ENCODE data around the gene SLC24A4. TPM values are rescaled to one million over a fixed set of nuclear protein-coding genes. Genes with fewer than 3 reads are reported as not detected.

Gene SLC24A4
- total RNA-seq, 1 donor from 2014 or later = 0.26 TPM

GRCh38 chr14:92487513-92488133, 164.7 kb downstream of the SLC24A4 start:
- no peak overlapping the region for H3K4me3 Mint-ChIP-seq
- no peaks in the 10 kb centered on the region for H3K36me3 Mint-ChIP-seq (ENCODE audit: low read depth)
- H3K27ac Mint-ChIP-seq (ENCODE audit: unreplicated experiment) = no peak overlapping the region
- peaks cover 23% of the 10 kb centered on the region for H3K4me1 Mint-ChIP-seq
- H3K9me3 Mint-ChIP-seq = no peaks in the 10 kb centered on the region
- no peak for DNase-seq (ENCODE audit: low read depth, low spot score)
- H3K27me3 Mint-ChIP-seq (ENCODE audit: low read depth) = no peaks in the 10 kb centered on the region
- TF ChIP-seq, protein P1, sequence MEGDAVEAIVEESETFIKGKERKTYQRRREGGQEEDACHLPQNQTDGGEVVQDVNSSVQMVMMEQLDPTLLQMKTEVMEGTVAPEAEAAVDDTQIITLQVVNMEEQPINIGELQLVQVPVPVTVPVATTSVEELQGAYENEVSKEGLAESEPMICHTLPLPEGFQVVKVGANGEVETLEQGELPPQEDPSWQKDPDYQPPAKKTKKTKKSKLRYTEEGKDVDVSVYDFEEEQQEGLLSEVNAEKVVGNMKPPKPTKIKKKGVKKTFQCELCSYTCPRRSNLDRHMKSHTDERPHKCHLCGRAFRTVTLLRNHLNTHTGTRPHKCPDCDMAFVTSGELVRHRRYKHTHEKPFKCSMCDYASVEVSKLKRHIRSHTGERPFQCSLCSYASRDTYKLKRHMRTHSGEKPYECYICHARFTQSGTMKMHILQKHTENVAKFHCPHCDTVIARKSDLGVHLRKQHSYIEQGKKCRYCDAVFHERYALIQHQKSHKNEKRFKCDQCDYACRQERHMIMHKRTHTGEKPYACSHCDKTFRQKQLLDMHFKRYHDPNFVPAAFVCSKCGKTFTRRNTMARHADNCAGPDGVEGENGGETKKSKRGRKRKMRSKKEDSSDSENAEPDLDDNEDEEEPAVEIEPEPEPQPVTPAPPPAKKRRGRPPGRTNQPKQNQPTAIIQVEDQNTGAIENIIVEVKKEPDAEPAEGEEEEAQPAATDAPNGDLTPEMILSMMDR (conservative IDR thresholded peaks at IDR 0.05) = no peak

DNA sequence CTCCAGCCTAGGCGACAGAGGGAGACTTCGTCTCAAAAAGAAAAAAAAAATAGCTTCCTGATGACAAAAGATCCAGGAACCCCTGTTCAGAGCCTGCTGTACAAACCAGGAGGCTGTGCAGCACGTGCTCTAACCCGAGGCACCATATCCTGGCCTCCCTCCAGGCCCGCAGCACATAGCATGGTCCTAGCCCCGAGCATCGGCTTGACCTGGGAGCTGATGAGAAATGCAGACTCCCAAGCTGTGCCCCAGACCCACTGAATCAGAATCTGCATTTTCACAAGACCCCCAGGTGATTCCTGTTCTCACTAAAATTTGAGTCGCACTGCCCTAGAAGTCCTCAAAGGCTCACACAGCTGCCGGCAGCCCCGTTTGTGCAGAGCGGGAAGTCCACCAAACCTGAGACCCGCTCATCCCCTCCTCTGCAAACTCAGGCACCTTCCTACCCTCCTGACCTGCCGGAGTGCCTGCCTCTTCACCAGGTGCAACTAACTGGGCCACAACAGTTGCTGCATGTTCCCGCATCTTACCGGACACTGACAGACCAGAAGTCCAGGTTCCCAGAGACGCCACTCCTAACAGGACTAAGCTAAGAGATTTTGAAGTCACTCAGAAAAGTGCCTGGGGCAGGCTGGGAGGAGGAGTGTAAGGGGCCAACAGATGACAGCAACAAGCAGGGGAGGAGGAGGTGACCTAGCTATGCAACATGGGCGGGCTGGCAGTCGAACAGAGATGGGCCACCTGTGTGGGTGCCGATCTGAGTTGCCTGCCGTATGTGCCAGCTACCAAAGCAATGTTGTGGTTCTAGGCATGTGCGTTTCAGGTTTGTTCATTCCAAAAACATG, 166.7 kb downstream of the SLC24A4 start:
- Mint-ChIP-seq H3K4me3 (no peak overlapping the region), H3K9me3 (no peaks in the 10 kb centered on the region), H3K4me1 (peaks cover 23% of the 10 kb centered on the region), H3K36me3 (ENCODE audit: low read depth) (no peaks in the 10 kb centered on the region), H3K27ac (ENCODE audit: unreplicated experiment) (no peak overlapping the region), H3K27me3 (ENCODE audit: low read depth) (no peaks in the 10 kb centered on the region)
- no peak for DNase-seq (ENCODE audit: low read depth, low spot score)
- TF ChIP-seq, protein P1 (conservative IDR thresholded peaks at IDR 0.05) = no peak

DNA sequence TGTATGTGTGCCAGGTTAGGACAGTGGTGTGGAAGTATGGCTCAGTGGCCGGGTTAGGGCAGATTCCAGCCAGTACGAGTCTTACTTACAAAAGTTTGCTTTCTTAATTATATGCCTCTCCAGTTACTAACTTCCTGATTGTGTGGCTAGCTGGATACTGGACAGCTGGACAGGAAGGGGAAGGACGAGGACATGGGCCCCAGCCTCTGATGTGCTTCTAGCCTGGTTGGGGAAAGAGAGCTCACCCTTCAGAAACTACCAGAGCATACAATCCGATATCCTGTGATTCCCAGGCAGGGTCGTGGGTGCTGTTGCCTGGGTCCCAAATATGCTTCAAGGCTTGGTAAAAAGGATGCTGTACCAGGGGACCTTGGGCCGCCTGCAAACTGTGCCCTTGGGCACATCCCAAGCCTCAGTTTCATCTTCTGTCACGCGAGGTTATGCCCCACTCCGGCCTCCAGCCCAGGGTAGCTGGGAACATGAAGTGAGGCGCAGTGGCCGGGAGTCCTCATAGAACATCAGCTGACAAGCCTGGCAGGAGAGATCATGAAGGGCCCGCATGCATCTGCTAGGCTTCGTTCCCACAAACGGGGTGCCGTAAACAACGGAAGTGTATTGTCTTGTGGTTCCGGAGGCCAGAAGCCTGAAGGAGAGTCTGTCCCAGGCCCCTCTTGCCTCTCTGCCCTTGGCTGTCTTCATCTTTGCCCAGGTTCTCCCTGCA, 167.4 kb downstream of the SLC24A4 start:
- no peaks in the 10 kb centered on the region for H3K27me3 Mint-ChIP-seq (ENCODE audit: low read depth)
- DNase-seq (ENCODE audit: low read depth, low spot score) = no peak
- peaks cover 29% of the 10 kb centered on the region for H3K4me1 Mint-ChIP-seq
- H3K36me3 Mint-ChIP-seq (ENCODE audit: low read depth) = no peaks in the 10 kb centered on the region
- no peaks in the 10 kb centered on the region for H3K9me3 Mint-ChIP-seq
- no peak overlapping the region for H3K27ac Mint-ChIP-seq (ENCODE audit: unreplicated experiment)
- TF ChIP-seq, protein P1 (conservative IDR thresholded peaks at IDR 0.05) = no peak
- no peak overlapping the region for H3K4me3 Mint-ChIP-seq

DNA sequence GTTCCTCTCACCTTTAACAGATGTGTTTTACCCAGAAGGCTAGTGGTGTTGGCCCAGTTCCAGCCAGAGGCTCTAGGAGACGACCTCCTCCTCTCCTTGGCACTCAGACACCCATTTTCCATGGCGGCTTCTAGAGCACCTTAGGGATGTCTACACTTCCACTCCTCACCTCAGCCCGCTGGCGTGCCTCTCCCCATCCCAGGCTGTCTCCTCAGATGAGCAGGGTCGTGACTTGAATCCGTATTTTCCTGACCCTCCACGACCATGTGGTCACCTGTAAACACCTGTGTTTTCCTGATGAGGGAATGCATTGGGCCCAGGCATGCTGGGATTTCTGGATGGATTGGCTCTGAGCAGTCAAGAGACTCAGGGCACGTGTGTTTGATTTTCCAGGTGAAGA, 168.8 kb downstream of the SLC24A4 start:
- Mint-ChIP-seq H3K4me1 (peaks cover 35% of the 10 kb centered on the region), H3K4me3 (no peak overlapping the region), H3K27ac (ENCODE audit: unreplicated experiment) (no peak overlapping the region), H3K9me3 (no peaks in the 10 kb centered on the region), H3K27me3 (ENCODE audit: low read depth) (no peaks in the 10 kb centered on the region), H3K36me3 (ENCODE audit: low read depth) (no peaks in the 10 kb centered on the region)
- TF ChIP-seq, protein P1 (conservative IDR thresholded peaks at IDR 0.05) = no peak
- no peak for DNase-seq (ENCODE audit: low read depth, low spot score)

DNA sequence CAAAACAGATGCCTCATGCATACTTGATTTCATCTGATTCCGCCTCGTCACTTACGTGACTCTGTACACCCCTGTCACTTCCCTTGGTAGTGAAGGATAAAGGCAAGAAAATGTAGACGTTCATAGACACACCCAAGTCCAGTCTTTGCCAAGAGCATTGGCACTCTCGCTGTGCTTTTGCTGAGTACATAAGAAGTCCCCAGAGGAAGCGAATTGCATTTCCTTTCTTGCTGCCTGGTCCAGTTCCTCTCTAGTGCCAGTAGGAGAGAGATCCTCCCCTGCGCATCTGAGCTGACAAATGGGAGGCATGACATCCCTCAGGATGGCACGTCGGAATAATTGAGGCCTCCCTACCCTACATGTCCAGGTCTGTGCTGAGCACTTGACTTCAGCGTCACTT, 169.3 kb downstream of the SLC24A4 start:
- no peak overlapping the region for H3K27ac Mint-ChIP-seq (ENCODE audit: unreplicated experiment)
- H3K27me3 Mint-ChIP-seq (ENCODE audit: low read depth) = no peaks in the 10 kb centered on the region
- no peaks in the 10 kb centered on the region for H3K9me3 Mint-ChIP-seq
- DNase-seq (ENCODE audit: low read depth, low spot score) = no peak
- H3K4me1 Mint-ChIP-seq = peaks cover 32% of the 10 kb centered on the region
- no peaks in the 10 kb centered on the region for H3K36me3 Mint-ChIP-seq (ENCODE audit: low read depth)
- TF ChIP-seq, protein P1 (conservative IDR thresholded peaks at IDR 0.05) = no peak
- no peak overlapping the region for H3K4me3 Mint-ChIP-seq
